ENCODE measurements around the gene EXTL1.

Gene EXTL1

DNA sequence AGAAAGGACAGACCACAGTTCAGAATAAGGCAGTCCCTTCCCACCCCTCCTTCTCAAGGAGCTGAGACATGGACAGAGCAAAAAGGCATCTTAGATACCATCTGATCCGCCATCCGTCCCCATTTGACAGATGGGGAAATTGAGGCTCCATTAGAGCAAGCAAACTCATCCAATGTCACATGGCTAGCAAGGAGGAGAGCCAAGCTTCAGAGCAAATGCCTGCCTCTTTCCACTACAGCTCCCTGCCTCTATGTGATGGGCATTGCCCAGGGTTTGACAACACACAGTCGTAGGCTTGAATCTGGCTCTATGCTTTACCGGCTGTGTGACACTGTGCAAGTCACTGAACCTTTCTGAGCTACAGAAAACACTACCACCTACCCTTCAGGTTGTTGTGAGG, 20.4 kb downstream of the EXTL1 start:
- DNase-seq (ENCODE audit: low read depth in 2 of 2) = no peak

DNA sequence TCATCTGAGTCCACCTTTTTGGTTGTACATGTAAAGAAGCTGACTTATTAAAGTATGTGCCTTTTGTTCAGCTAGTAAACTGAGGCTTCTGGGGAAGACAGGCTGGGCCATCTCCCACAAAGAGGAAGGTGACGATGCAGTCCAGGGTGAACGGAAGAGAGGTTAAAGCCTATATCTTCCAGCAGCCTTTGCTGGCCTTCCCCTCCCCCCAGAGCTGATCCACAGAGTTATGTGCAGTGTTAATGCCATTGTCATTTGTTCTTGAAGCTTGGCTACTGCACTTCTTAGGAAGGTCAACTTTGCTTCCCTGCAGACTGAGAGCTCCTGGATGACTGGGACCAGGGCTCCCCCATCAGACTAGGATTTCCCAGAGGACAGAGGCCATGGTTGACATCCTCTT, 22.2 kb downstream of the EXTL1 start:
- no peak for DNase-seq (ENCODE audit: low read depth in 2 of 2)

DNA sequence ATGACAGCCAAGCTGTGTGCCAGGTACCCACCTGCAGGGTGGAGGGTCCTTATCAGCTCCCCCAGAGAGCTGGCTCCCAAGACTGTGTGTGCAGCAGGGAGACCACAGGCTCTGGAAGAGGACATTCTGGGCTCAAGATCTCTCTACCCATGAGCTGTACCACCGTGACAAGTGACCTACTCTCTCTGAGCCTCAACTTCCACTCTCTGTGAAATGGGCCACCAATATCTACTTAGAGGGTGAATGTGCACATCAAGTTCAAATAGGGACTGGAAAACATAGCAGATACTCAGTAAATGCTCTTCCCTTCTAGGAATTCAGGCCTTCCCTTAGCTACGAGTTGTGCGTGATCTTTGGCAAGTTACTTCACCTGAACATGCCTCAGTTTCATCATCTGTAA, 22.8 kb downstream of the EXTL1 start:
- DNase-seq (ENCODE audit: low read depth in 2 of 2) = no peak

DNA sequence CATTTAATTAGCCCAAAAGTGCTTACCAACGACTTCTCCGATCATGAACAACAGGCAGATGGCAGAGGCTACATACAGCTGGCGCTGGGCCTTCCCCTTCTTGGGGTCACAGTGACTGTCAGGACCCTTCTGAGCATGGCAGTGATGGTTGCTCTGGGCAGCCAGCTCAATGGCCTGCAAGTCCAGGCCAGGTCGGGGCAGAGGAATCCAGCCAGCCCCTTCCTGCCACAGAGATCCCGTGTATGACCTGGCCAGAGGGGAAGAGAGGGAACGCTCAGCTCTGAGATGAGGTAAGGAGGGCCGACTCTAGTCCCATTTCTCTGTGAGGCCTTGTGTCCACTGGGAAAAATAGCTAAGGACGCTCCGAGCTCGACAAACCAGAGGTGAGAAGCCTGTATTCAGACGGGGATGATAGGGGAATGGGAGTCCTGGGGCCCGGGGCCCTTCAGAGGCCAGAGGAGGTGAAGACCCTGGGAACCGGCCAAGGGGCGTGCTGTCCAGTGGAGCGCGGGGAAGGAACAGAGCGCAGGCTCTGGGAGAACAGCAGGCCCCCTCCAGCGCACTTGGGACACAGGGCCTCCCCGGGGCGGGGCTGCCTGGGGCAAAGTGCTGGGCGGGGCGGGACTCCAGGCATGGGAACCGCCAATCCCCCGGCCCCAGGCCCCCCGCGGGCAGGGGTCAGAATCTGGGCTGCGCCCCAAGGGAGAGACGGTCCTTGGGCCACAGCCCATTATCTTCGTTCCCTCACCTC, 23.6 kb downstream of the EXTL1 start:
- DNase-seq (ENCODE audit: low read depth in 2 of 2) = no peak

- no peak for DNase-seq (ENCODE audit: low read depth in 2 of 2)
These were observed 24.2 kb downstream of the EXTL1 start, which contains the start of gene SLC30A2 for GRCh38 chr1:26045722-26046245. Gene SLC30A2, minus strand, starts transcription at chr1:26046118. Its CDS starts 222 bp downstream, at chr1:26045896.

GRCh38 chr1:26046246-26047095, 24.9 kb downstream of the EXTL1 start:
- DNase-seq (ENCODE audit: low read depth in 2 of 2) = no peak

- no peak for DNase-seq (ENCODE audit: low read depth in 2 of 2)
These were observed 25.8 kb downstream of the EXTL1 start for GRCh38 chr1:26047278-26047874.

DNA sequence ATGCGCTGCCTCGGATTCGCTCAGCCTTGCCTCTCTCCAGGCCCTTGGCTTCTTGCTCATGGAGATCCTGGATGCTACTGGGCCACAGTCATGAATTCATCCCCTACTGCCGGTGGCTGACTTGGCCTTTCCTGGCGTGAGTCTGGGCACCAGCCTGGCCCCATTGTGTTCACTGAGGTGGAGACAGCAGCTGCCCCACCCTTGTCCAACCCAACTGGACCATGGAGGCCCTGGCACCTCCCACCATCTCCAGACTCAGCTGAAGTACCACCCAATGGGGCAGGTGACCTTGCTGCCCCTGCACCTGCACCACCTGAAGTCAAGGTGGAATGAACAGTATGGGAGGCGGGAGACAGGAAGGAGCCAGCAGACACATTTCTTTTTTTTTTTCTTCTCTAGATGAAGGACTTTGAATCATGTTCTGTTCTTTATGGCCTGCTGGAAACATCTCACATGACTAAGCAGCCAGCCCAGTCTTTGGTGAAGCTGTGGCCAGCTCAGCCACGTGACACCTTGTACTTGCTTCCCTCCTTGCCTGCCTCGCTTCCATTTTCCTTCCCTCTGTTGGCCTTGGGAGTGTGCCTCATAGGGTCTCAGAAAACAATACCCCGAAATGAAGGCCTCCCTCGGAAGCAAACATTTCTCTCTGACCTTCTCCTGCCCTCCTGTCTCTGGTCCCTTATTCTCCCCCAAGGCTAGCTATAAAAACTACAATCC, 28.1 kb downstream of the EXTL1 start:
- no peak for DNase-seq (ENCODE audit: low read depth in 2 of 2)

- no peak for DNase-seq (ENCODE audit: low read depth in 2 of 2)
These were observed 28.7 kb downstream of the EXTL1 start for GRCh38 chr1:26050248-26050640.

DNA sequence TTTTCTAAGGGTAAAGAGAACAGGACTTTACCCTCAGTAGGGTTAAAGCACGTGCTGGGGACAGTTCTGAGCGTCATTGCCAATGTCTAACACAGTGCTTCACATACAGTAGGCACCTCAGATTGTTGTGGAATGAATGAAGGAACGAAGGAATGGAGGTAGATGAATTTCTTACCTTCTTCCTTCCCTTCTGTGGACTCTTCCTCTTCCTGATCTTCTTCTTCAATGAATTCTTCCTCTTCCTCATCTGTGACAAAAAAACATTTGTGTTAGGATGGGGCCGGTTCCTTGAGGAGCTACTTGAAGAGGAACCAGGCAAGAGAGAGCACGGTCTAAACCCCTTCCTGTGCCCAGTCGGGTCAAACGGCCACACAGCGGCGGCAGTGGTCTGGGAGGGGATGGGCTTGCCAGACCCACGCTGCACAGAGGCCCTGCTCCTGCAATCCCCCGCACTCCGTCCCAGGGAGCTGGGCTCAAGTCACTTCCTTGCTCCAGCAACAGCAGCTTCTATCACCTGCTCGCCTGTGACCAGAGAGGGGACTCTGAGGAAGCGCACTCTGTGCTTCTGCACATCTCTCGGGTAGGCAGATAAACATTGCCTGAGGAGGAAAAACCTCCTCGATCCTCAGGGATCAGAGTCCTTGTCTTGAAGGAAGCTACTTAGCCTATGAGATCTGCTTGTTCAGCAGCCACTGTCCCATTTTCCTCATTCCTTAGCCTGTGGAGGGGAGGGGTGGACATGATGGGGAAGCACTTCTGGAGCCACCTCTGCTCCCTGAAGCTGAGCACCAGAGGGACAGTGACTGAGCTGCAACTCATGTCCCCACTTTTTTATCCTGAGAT, 32.4 kb downstream of the EXTL1 start:
- no peak for DNase-seq (ENCODE audit: low read depth in 2 of 2)

DNA sequence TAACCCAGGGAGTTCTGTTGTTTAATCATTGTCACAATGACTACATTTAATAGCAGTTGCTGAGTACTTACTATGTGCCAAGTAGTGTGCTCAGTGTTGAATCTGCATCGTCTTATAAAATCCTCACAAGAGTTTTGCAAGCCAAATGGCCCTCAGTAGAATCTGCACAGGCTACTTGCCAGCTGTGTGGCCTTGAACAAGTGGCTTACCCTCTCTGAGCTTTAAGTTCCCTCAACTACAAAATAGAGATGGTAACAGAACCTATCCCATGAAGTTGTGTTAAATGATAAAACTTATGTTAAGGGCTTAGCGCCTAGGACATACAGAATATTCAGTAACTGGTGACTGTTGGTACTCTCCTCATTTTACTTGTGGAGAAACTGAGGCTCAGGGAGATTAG, 33.5 kb downstream of the EXTL1 start:
- no peak for DNase-seq (ENCODE audit: low read depth in 2 of 2)

DNA sequence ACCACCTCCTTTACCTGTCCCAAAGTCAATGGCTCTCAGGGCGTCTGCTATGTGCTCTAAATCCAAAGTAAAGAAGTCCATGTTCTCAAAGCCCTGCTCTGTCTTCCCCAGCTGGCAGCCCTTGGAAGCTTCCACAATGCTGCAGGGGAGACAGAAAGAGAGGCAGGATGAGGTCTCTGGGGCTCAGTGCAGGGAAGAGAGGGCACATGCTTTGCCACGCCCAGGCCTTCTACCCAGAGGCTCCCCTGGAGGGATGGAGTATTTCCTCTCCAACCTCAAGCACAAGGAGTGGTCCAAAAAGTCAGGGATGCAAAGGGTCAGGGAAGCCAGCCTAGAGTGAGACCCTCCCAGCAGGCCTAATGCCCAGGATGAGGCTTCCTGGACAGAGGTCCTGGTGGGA, 35.6 kb downstream of the EXTL1 start:
- no peak for DNase-seq (ENCODE audit: low read depth in 2 of 2)

DNA sequence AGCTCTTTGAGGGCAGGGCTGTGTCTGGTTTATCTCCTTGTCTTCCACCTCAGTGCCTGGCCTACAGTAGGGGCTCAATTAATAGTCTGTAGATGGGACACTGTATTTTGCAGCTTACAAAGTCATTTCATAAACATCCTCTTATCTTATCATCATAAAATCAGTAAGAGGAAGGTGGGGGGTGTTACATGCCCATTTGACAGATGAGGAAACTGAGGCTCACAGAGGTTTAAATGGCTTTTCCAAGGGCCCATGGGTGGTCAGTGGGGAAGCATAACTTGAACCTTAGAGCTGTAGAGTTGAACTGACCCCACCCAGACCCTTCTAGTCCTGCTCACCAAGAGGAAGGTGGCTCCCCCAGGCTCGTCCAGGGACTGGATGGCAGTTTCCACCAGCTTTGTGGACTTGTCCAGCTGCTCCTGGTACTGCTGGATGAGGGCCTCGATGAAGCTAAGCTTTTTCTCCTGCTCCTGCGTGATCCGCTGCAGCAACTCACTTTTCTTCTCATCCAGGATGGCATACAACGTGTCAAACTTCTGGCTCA, 36.5 kb downstream of the EXTL1 start:
- DNase-seq (ENCODE audit: low read depth in 2 of 2) = no peak

DNA sequence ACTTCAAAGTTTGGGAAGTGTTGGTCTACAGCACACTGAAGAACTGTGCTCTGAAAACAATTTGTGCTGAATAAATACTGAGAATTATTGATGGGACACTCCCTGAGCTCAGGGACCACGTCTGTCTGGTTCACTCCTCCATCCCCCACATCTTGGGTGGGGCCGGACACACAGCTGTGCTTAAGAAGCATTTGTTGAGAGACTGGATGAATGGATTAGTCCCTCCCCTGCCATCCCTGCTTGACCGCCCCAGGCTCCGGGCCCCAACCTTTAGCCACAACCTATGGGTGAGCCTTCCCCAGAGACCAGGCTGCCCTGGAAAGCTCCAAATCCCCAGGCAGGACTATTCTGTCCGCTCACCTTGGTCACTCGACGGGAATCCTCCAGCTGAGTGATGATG, 38.3 kb downstream of the EXTL1 start:
- no peak for DNase-seq (ENCODE audit: low read depth in 2 of 2)

DNA sequence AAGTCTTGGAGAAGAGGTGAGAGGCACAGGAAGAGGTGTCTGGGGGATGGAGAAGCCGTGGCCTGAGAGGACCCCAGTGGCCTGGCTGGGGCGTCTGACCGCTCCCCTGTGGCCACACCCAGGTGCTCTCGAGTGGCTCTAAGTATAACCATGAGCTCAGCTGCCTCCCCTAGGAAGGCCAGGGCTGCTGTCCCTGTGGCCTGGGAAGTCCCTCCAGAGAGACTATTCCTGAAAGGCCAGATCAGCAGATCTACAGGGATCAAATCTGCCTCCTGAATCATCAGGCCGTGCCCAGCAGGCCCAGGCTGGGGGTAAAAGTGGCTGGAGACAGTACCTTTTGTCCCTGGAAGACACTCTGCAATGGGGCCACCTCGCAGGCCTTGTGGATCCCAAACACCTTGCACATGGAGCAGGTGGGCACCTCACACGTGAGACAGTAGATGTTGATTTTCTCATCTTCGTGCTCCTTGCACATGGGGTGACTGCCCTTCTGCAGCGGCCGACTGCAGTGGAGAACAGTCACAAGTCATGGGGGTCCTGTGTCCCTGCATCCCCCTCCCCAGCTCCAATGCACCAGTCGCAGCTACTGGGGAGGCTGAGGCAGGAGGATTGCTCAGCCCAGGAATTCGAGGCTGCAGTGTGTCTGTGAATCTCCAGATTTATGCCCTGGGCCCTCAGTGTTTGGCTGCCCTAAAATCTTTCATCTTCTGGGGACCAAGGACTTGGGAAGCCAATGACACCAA, 39.4 kb downstream of the EXTL1 start:
- no peak for DNase-seq (ENCODE audit: low read depth in 2 of 2)

DNA sequence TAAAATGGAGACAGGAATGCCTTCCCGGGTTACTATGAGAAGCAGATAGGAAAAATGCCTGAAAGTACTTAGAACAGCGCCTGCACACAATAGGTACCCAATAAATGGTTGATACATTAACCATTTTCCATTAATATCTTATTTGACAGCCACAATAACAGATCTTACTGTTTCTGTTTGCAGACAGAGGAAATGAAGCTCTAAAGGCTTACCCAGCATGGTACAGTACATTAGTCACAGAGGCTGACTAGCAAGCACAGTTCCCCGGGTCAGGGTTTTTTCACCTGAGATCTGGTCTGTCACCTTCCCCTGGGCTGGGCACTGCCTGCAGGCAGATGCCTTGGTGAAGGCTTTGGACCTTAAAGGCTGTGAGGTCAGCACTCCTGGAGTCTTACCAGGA, 43.0 kb downstream of the EXTL1 start:
- no peak for DNase-seq (ENCODE audit: low read depth in 2 of 2)

DNA sequence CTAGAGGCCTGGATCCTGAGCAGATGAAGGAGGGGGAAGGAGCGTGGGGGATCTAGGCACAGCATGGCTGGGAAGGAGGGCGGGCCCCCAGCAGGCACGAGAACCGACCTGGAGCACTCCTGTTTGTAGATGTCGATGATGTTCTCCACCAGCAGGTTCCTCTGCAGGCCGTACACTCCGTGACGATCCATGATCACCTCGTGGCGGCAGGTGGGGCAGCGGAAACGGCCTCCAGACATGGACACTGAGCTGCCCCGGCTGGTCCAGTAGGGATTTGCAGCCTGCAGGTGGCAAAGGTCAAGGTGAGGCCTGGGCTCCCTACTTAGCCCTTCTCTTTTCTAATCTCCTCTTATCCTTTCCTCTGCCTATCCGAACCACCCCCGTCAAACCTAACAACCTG, 44.6 kb downstream of the EXTL1 start:
- no peak for DNase-seq (ENCODE audit: low read depth in 2 of 2)

GRCh38 chr1:26066857-26067256, 45.3 kb downstream of the EXTL1 start:
- DNase-seq (ENCODE audit: low read depth in 2 of 2) = no peak

DNA sequence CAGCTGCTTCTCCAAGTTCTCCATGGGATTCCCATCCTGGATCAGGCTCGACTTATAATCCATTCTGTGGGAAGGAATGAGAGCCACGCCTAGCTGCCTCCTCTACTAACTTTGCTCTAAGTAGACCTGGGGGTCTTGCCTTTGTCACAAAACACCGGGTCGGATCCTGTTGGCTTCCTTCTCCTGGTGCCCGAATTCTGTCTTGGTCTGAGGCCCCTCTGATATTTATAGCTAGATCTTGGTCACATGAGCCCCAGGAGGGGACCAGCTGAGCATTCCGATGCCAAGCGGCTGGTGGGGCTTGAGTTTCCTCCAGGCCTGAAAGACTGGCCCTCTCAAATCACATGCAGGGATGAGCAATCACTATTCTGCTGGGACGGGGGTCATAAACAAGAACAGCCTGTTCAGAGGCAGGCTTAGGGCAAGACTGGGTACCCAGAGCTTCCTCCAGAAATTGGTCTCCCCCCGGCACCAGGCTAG, 45.9 kb downstream of the EXTL1 start, which contains the start of gene TRIM63:
TRIM63 (minus strand) TSS at position 199 of the 480 bp plus-strand sequence; CDS start at position 63, 136 bp downstream.
- no peak for DNase-seq (ENCODE audit: low read depth in 2 of 2)

DNA sequence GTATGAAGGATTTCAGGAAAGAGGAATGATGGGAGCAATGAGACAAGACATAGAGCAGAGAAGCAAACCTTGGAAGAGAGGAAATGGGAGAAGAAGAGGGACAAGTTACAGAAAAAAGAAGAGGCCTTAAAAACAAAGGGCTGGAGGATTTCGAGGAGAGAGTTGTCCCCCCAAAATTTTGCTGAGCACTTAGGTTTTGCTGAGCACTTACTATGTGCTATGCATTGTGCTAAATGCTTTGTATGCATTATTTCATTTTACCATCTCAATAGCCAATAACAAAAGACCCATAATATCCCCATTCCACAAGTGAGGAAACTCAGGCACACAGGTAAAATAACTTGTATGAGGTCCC, 48.3 kb downstream of the EXTL1 start:
- no peak for DNase-seq (ENCODE audit: low read depth in 2 of 2)

All from stimulated activated CD8-positive, alpha-beta memory T cell treated with anti-CD3 and anti-CD28 coated beads, Interleukin-15, amount 100 ng/mL, for 48 hours (primary cell).